Neural progenitor cell (in vitro differentiated cells): ENCODE measurements around the gene KCNIP2.

Experiments used
- CTCF ChIP-seq: fragments of 200-600 bp; sonication (generic); IDR thresholded peaks from 2 replicates; pipeline ENCODE4 v1.5.1; 2017; ENCODE audit warnings: antibody characterized with exemption, mild to moderate bottlenecking
- EZH2phosphoT487 ChIP-seq: fragments of 200-600 bp; sonication (generic); IDR thresholded peaks from 2 replicates; pipeline ENCODE4 v1.6.1; 2017; ENCODE audit warnings: antibody characterized with exemption

DNA sequence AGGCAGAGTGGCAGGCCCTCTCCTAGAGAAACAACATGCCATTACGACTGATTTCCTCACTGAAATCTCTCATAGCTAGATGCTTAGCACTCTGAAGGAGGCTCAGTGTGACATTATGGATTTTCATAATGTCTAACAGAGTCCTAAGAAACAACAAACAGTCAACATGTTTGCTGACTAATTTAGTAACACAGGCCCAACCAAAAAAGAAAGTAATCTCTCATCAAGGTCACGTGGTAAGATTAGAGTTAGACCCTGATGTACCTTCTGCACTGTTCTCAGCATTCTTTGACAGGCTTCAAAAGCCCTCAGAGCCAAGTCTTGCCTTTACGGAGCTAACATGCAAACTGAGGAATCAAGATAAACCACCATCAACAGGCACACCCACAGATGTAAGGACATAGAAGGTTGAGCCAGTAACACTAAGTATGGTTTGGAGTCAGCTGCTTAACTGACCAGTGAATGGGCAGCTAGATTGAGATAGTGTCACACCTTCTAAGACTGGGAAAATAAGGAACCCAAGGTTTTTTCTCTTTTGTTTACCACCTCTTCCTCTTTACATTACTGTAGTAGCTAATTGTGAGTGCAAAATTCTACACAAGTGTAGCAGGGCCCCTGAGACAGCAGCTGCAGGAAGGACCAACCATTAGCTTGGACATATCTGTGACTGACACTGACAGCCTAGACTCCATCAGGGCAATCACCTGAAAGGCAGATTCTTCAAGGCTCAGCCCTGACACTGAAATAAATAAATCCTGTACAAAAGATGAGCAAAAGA, 15.3 kb upstream of the KCNIP2 start:
- TF ChIP-seq CTCF = no peak
- TF ChIP-seq EZH2phosphoT487 = no peak
